GM12864 (cell line): ENCODE measurements around the gene SNRPD1.
"Not testable (repeated sequence)": the region's sequence is repeated elsewhere in the genome, so short reads cannot be mapped to it uniquely, and the experiment has no call there.

ENCODE experiments used
- DNase-seq: peaks from one replicate; pipeline ENCODE4 v3.0.0-alpha.2; 2011; ENCODE audit warnings: low read depth
- H3K4me3 ChIP-seq: 2 replicates; pipeline ENCODE4 v1.5.1; 2011; ENCODE audit warnings: mild to moderate bottlenecking, low read depth, low read length, control low read depth
- TF ChIP-seq, protein P1 (sequence below): IDR thresholded peaks from 2 replicates; pipeline ENCODE4 v1.5.1; 2011; ENCODE audit warnings: low read depth, mild to moderate bottlenecking, moderate library complexity, low read length, control low read depth, inconsistent platforms; ENCODE audit errors: missing control alignments

The SNRPD1 gene

GRCh38 chr18:21669736-21670285, 57.7 kb downstream of the SNRPD1 start:
- no peak overlapping the region for H3K4me3 ChIP-seq
- TF ChIP-seq, protein P1, sequence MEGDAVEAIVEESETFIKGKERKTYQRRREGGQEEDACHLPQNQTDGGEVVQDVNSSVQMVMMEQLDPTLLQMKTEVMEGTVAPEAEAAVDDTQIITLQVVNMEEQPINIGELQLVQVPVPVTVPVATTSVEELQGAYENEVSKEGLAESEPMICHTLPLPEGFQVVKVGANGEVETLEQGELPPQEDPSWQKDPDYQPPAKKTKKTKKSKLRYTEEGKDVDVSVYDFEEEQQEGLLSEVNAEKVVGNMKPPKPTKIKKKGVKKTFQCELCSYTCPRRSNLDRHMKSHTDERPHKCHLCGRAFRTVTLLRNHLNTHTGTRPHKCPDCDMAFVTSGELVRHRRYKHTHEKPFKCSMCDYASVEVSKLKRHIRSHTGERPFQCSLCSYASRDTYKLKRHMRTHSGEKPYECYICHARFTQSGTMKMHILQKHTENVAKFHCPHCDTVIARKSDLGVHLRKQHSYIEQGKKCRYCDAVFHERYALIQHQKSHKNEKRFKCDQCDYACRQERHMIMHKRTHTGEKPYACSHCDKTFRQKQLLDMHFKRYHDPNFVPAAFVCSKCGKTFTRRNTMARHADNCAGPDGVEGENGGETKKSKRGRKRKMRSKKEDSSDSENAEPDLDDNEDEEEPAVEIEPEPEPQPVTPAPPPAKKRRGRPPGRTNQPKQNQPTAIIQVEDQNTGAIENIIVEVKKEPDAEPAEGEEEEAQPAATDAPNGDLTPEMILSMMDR: no peak
- DNase-seq: no peak

DNA sequence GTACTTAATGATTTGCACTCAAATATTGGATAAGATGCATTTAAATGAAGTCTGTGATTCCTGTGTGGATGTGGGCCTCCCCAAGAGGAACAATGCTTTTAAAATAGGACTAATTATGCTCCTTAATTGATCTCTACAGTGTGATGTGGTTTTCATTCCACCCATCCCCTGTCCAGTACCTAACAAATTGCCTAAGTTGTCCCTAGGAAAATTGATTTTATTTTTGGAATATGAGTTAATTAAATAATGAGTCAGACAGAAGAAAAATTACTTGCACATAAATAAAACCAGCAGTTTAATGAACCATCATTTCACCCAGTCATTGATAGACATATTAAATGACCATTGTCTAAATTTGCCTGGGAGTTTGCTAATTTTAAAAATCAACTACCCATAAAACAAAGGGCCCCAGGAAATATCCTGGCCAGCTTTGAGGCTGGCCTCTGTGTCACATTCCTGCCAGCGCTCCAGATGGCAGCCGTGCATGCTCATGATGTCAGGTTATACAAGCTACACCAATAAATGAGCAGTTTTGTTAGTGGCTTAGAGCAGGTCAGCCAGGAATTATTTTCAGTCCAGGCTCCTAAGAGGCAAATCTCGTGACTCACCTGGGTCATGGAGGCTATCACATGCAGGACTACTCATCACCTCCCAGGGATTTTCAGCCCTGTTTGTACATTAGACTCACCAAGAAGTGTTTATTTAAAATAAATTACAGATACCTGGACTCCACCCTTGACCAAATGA, 60.6 kb downstream of the SNRPD1 start:
- TF ChIP-seq, protein P1: no peak
- no peak for DNase-seq
- no peak overlapping the region for H3K4me3 ChIP-seq

GRCh38 chr18:21675354-21675753, 63.2 kb downstream of the SNRPD1 start:
- DNase-seq: not testable (repeated sequence)

DNA sequence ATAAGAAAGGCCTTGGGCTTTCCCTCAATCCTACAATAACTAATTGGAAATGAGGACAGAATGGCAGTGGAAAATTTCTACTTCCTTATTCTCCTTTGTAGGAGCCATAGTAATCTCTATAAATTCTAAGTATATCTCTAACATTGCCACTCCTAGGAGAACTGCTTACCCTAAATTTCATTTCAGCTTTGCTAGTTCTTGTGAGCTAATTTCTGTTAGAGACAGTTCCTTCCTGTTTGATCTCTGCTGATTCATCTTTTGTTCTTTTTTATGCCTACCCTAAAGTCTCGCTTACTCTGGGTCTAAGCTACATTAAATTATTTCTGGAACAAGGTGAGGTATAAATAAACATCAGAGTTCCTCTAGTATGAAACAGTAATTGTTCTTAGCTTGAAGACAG, 66.7 kb downstream of the SNRPD1 start:
- DNase-seq: no peak
- TF ChIP-seq, protein P1: no peak
- no peak overlapping the region for H3K4me3 ChIP-seq

More at GRCh38 chr18:21675354-21675753, 63.2 kb downstream of the SNRPD1 start:
- not testable (repeated sequence) for H3K4me3 ChIP-seq

DNA sequence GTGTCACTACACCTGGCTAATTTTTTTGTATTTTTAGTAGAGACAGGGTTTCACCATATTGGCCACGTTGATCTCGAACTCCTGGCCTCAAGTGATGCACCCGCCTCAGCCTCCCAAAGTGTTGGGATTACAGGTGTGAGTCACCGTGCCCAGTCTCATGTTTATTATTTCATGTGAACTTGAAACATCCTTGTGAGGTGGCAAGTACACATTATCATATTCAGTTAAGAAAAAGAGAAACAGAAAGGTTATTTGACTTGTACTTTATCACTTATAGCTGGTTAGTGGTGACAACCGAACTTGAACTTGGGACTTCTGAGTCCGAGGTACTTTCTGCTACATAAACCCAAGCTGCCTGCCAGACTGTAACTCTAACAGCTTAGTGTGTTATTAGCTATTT, 68.0 kb downstream of the SNRPD1 start:
- H3K4me3 ChIP-seq: no peak overlapping the region
- DNase-seq: no peak
- TF ChIP-seq, protein P1: no peak

DNA sequence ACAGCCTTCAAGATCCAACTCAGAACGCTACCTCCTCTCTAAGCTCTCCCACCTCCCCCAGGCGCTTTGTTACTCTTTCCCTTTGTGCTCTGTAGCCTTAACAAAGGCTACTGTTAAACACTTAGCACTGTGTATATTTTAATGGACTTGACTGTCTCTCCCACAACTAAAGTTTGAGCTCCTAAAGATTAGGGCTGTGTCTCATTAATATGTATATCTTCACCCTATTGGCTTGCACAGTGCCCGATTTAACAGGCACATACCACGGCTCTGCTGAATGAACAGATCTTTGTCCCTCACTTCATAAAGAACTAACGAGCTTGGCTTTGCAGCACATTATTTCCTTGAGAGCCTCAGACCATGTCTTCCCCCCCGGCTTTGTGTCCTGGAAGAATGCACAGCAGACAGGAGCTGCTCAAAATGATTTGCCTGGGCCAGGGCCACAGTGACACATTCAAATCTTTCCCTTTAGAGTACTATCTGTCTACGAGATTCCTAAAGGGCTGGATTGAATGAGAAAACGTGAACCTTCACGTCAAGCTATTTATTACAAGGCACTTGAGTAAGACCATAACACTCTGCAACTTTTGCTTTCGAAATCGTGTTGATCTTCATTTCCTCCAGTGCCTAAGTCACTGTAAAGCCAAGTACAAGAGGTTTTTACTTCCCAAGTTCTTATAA, 70.4 kb downstream of the SNRPD1 start:
- TF ChIP-seq, protein P1: no peak
- no peak for DNase-seq
- H3K4me3 ChIP-seq: peak overlapping the region; percentile 49
